Cardiac muscle cell (in vitro differentiated cells and primary cell): ENCODE measurements around the gene NRM. TPM values are rescaled to one million over a fixed set of nuclear protein-coding genes. Genes with fewer than 3 reads are reported as not detected.

Experiments
- DNase-seq, 2 donors: peaks; one replicate each; pipeline versions ENCODE4 v3.0.0 to v3.0.0-alpha.2; 2010 to 2017; ENCODE audit warnings: low read depth in 1 of 2, low spot score in 1 of 2
- H3K27ac ChIP-seq: fragments of 200-600 bp; sonication (generic); 2 replicates; pipeline ENCODE4 v1.5.1; 2016
- H3K27me3 ChIP-seq: fragments of 200-600 bp; sonication (generic); 2 replicates; pipeline ENCODE4 v1.6.0; 2016; ENCODE audit warnings: control low read depth
- H3K36me3 ChIP-seq: fragments of 200-600 bp; sonication (generic); 2 replicates; pipeline ENCODE4 v1.5.1; 2016; ENCODE audit warnings: control low read depth
- H3K4me1 ChIP-seq: fragments of 200-600 bp; sonication (generic); 2 replicates; pipeline ENCODE4 v1.8.1; 2017; ENCODE audit warnings: low read depth, mild to moderate bottlenecking, mixed run types
- H3K4me3 ChIP-seq: fragments of 200-600 bp; sonication (generic); 2 replicates; pipeline ENCODE4 v1.5.1; 2016; ENCODE audit warnings: mild to moderate bottlenecking
- H3K9me3 ChIP-seq: fragments of 200-600 bp; sonication (generic); 2 replicates; pipeline ENCODE4 v1.5.1; 2017; ENCODE audit warnings: low read depth, mild to moderate bottlenecking, control low read depth
- polyA plus RNA-seq: library from polyadenylated mRNA; unstranded; fragments of >200 nt; fragmentation: Nextera tagmentation; extraction: Ambion mirVana; gene quantifications from 2 replicates; pipeline ENCODE4 v1.2.1, GENCODE V29; 2016
- total RNA-seq: library from RNA; depleted of rRNA; stranded (reverse); fragments of >200 nt; gene quantifications from 2 replicates; pipeline ENCODE4 v1.2.3, GENCODE V29; 2016
- TF ChIP-seq, protein P1 (sequence below): IDR thresholded peaks from 2 replicates; pipeline ENCODE4 v1.5.1; 2012; ENCODE audit warnings: low read depth, mild to moderate bottlenecking, low read length

NRM gene
- total and polyA plus RNA-seq, 2 experiments from 2014 or later, result 17.2 to 29.1 TPM

DNA sequence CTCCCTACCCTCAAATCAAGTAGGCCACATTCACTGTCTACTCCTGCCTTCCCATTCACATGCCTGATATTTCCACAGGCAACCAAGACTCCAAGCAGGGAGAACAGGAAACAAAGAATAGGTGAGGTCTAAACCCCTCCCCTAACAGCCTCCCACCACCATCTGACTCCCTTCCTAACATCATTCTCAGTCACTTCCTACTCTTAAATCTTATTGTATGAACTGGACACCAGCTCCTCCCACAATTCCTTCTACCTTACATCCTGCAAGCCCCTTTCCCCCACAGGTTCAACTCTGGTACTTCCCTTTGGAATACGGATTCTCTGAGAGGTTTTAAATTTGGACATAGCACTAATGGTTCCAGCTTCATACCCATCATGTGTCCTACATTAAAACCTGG, 44.8 kb downstream of the NRM start:
- H3K4me1 ChIP-seq, result peaks cover 7% of the 10 kb centered on the region
- H3K9me3 ChIP-seq, result no peaks in the 10 kb centered on the region
- peak overlapping the region; percentile 60 for H3K27ac ChIP-seq
- peaks cover 8% of the 10 kb centered on the region for H3K36me3 ChIP-seq
- TF ChIP-seq, protein P1, sequence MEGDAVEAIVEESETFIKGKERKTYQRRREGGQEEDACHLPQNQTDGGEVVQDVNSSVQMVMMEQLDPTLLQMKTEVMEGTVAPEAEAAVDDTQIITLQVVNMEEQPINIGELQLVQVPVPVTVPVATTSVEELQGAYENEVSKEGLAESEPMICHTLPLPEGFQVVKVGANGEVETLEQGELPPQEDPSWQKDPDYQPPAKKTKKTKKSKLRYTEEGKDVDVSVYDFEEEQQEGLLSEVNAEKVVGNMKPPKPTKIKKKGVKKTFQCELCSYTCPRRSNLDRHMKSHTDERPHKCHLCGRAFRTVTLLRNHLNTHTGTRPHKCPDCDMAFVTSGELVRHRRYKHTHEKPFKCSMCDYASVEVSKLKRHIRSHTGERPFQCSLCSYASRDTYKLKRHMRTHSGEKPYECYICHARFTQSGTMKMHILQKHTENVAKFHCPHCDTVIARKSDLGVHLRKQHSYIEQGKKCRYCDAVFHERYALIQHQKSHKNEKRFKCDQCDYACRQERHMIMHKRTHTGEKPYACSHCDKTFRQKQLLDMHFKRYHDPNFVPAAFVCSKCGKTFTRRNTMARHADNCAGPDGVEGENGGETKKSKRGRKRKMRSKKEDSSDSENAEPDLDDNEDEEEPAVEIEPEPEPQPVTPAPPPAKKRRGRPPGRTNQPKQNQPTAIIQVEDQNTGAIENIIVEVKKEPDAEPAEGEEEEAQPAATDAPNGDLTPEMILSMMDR, result no peak
- no peak overlapping the region for H3K4me3 ChIP-seq
- no peaks in the 10 kb centered on the region for H3K27me3 ChIP-seq
- no peak for DNase-seq

DNA sequence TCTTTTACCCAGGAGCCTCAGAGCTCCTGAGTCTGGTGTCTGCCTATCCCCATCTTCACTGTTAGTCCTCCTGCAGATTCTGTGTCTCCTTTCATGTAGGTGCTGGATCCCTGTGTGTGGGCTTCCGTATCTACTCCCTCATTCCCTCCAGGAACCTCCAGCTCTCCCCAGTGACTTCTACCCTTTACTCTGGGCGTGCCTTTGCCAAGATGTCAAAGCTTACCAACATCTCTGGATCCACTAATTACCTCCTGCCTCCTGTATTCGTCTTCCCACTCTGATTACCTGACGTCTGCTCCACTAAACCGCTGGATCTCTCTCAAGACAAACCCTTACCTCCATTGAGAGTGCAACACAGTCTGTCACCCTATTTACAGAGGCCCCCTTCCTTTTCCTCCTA, 46.0 kb downstream of the NRM start:
- Histone ChIP-seq H3K36me3 (peaks cover 14% of the 10 kb centered on the region), H3K27ac (peak overlapping the region; percentile 54), H3K9me3 (no peaks in the 10 kb centered on the region), H3K4me3 (no peak overlapping the region), H3K27me3 (no peaks in the 10 kb centered on the region), H3K4me1 (peaks cover 7% of the 10 kb centered on the region)
- TF ChIP-seq, protein P1, result no peak
- DNase-seq, result no peak

- Histone ChIP-seq H3K36me3 (peaks cover 12% of the 10 kb centered on the region), H3K27ac (peak overlapping the region; percentile 48), H3K4me3 (no peak overlapping the region), H3K9me3 (no peaks in the 10 kb centered on the region), H3K4me1 (peaks cover 7% of the 10 kb centered on the region), H3K27me3 (no peaks in the 10 kb centered on the region)
- TF ChIP-seq, protein P1, result no peak
- peak in 1 of 2 donors; percentile 62 for DNase-seq
Observed at GRCh38 chr6:30643656-30644055, 47.1 kb downstream of the NRM start.

GRCh38 chr6:30641048-30641447, 49.7 kb downstream of the NRM start:
- H3K4me3 ChIP-seq, result no peak overlapping the region
- peaks cover 11% of the 10 kb centered on the region for H3K36me3 ChIP-seq
- DNase-seq, result no peak
- no peaks in the 10 kb centered on the region for H3K27me3 ChIP-seq
- TF ChIP-seq, protein P1, result no peak
- H3K27ac ChIP-seq, result no peak overlapping the region
- H3K4me1 ChIP-seq, result peaks cover 1% of the 10 kb centered on the region
- H3K9me3 ChIP-seq, result no peaks in the 10 kb centered on the region

GRCh38 chr6:30640481-30640880, 50.3 kb downstream of the NRM start:
- no peak for DNase-seq
- Histone ChIP-seq H3K4me3 (no peak overlapping the region), H3K27me3 (no peaks in the 10 kb centered on the region), H3K27ac (no peak overlapping the region), H3K4me1 (no peaks in the 10 kb centered on the region), H3K9me3 (no peaks in the 10 kb centered on the region), H3K36me3 (peaks cover 10% of the 10 kb centered on the region)
- TF ChIP-seq, protein P1, result no peak

Other genes with a start within 250 kb of the NRM start
- gene HLA-E, start 201.5 kb downstream of the NRM start, total RNA-seq, result 30.0 and 39.2 TPM in 2 replicates
- 17.0 and 26.1 TPM in 2 replicates for gene HLA-E, start 201.5 kb downstream of the NRM start, polyA plus RNA-seq
- 12.4 and 16.1 TPM in 2 replicates for gene GNL1, start 134.5 kb downstream of the NRM start, total RNA-seq
- 33.9 and 44.2 TPM in 2 replicates for gene GNL1, start 134.5 kb downstream of the NRM start, polyA plus RNA-seq
- gene PRR3, start 133.7 kb downstream of the NRM start, total RNA-seq, result 11.4 and 11.8 TPM in 2 replicates
- 14.3 and 14.7 TPM in 2 replicates for gene PRR3, start 133.7 kb downstream of the NRM start, polyA plus RNA-seq
- gene ABCF1, start 119.5 kb downstream of the NRM start, total RNA-seq, result 54.4 and 61.9 TPM in 2 replicates
- gene ABCF1, start 119.5 kb downstream of the NRM start, polyA plus RNA-seq, result 52.5 and 54.6 TPM in 2 replicates
- 47.3 and 65.6 TPM in 2 replicates for gene PPP1R10, start 73.7 kb downstream of the NRM start, total RNA-seq
- gene PPP1R10, start 73.7 kb downstream of the NRM start, polyA plus RNA-seq, result 42.4 and 42.9 TPM in 2 replicates
- gene MRPS18B, start 73.1 kb downstream of the NRM start, total RNA-seq, result 54.4 and 58.2 TPM in 2 replicates
- 107 and 120 TPM in 2 replicates for gene MRPS18B, start 73.1 kb downstream of the NRM start, polyA plus RNA-seq
- 11.2 and 18.3 TPM in 2 replicates for gene ATAT1, start 64.1 kb downstream of the NRM start, total RNA-seq
- gene ATAT1, start 64.1 kb downstream of the NRM start, polyA plus RNA-seq, result 17.3 and 18.0 TPM in 2 replicates
- 27.5 and 28.5 TPM in 2 replicates for gene C6orf136, start 43.9 kb downstream of the NRM start, total RNA-seq
- 31.7 and 40.1 TPM in 2 replicates for gene C6orf136, start 43.9 kb downstream of the NRM start, polyA plus RNA-seq
- gene DHX16, start 18.0 kb downstream of the NRM start, total RNA-seq, result 36.7 and 38.1 TPM in 2 replicates
- gene DHX16, start 18.0 kb downstream of the NRM start, polyA plus RNA-seq, result 27.8 and 36.2 TPM in 2 replicates
- 25.7 and 43.5 TPM in 2 replicates for gene PPP1R18, start 4.3 kb downstream of the NRM start, total RNA-seq
- 9.9 and 13.0 TPM in 2 replicates for gene PPP1R18, start 4.3 kb downstream of the NRM start, polyA plus RNA-seq
- gene MDC1, start 26.3 kb upstream of the NRM start, total RNA-seq, result 14.3 and 21.9 TPM in 2 replicates
- 30.0 and 44.1 TPM in 2 replicates for gene MDC1, start 26.3 kb upstream of the NRM start, polyA plus RNA-seq
- 827 and 939 TPM in 2 replicates for gene TUBB, start 29.4 kb upstream of the NRM start, total RNA-seq
- 662 and 675 TPM in 2 replicates for gene TUBB, start 29.4 kb upstream of the NRM start, polyA plus RNA-seq
- 208 and 222 TPM in 2 replicates for gene FLOT1, start 51.7 kb upstream of the NRM start, total RNA-seq
- 236 and 261 TPM in 2 replicates for gene FLOT1, start 51.7 kb upstream of the NRM start, polyA plus RNA-seq
- gene IER3, start 53.6 kb upstream of the NRM start, total RNA-seq, result 28.0 and 45.8 TPM in 2 replicates
- 20.1 and 25.8 TPM in 2 replicates for gene IER3, start 53.6 kb upstream of the NRM start, polyA plus RNA-seq
- 125 and 136 TPM in 2 replicates for gene DDR1, start 193.5 kb upstream of the NRM start, total RNA-seq
- gene DDR1, start 193.5 kb upstream of the NRM start, polyA plus RNA-seq, result 108 and 118 TPM in 2 replicates
- 24.0 and 25.8 TPM in 2 replicates for gene GTF2H4, start 217.2 kb upstream of the NRM start, total RNA-seq
- 18.0 and 20.7 TPM in 2 replicates for gene GTF2H4, start 217.2 kb upstream of the NRM start, polyA plus RNA-seq
- 59.3 and 61.3 TPM in 2 replicates for gene VARS2, start 223.3 kb upstream of the NRM start, total RNA-seq
- 24.8 and 27.5 TPM in 2 replicates for gene VARS2, start 223.3 kb upstream of the NRM start, polyA plus RNA-seq
- gene SFTA2, start 241.2 kb upstream of the NRM start, total RNA-seq, result not detected in 2 replicates
- 0.86 and 1.8 TPM in 2 replicates for gene SFTA2, start 241.2 kb upstream of the NRM start, polyA plus RNA-seq
- gene MUCL3, start 250.0 kb upstream of the NRM start, total RNA-seq, result not detected in 2 replicates
- gene MUCL3, start 250.0 kb upstream of the NRM start, polyA plus RNA-seq, result 0.12 TPM in 1 of 2 replicates, not detected in the other